Measurements from ENCODE around the gene GABRD.

GABRD gene

GRCh38 chr1:2023187-2023586 is 4.0 kb downstream of the GABRD start:
- DNase-seq (ENCODE audit: low read depth) = no peak
- no peak for TF ChIP-seq CTCF (conservative IDR thresholded peaks at IDR 0.05; ENCODE audit: control insufficient read depth, insufficient read depth, low read depth, low read length)
- no peak overlapping the region for H3K4me3 ChIP-seq (ENCODE audit: control insufficient read depth, low read depth, low read length)

- no peak for DNase-seq (ENCODE audit: low read depth)
- TF ChIP-seq CTCF (conservative IDR thresholded peaks at IDR 0.05; ENCODE audit: control insufficient read depth, insufficient read depth, low read depth, low read length) = no peak
- H3K4me3 ChIP-seq (ENCODE audit: control insufficient read depth, low read depth, low read length) = no peak overlapping the region
Measured at GRCh38 chr1:2024451-2024850, 5.3 kb downstream of the GABRD start.

- TF ChIP-seq CTCF (conservative IDR thresholded peaks at IDR 0.05; ENCODE audit: control insufficient read depth, insufficient read depth, low read depth, low read length) = no peak
- H3K4me3 ChIP-seq (ENCODE audit: control insufficient read depth, low read depth, low read length) = no peak overlapping the region
- no peak for DNase-seq (ENCODE audit: low read depth)
Measured at GRCh38 chr1:2024887-2025286, 5.7 kb downstream of the GABRD start.

GRCh38 chr1:2025491-2025981 is 6.4 kb downstream of the GABRD start:
- TF ChIP-seq CTCF (conservative IDR thresholded peaks at IDR 0.05; ENCODE audit: control insufficient read depth, insufficient read depth, low read depth, low read length) = no peak
- no peak overlapping the region for H3K4me3 ChIP-seq (ENCODE audit: control insufficient read depth, low read depth, low read length)
- DNase-seq (ENCODE audit: low read depth) = no peak

- no peak for DNase-seq (ENCODE audit: low read depth)
- no peak for TF ChIP-seq CTCF (conservative IDR thresholded peaks at IDR 0.05; ENCODE audit: control insufficient read depth, insufficient read depth, low read depth, low read length)
- no peak overlapping the region for H3K4me3 ChIP-seq (ENCODE audit: control insufficient read depth, low read depth, low read length)
Measured at GRCh38 chr1:2027961-2028583, 8.9 kb downstream of the GABRD start.

- DNase-seq (ENCODE audit: low read depth) = no peak
Measured at GRCh38 chr1:2028870-2029560, 9.9 kb downstream of the GABRD start.

More at GRCh38 chr1:2028870-2029560, 9.9 kb downstream of the GABRD start:
- TF ChIP-seq CTCF (conservative IDR thresholded peaks at IDR 0.05; ENCODE audit: control insufficient read depth, insufficient read depth, low read depth, low read length) = no peak
- H3K4me3 ChIP-seq (ENCODE audit: control insufficient read depth, low read depth, low read length) = no peak overlapping the region
